Endothelial cell of umbilical vein (primary cell): Measurements from ENCODE around the gene MRPL54. TPM values are rescaled to one million over a fixed set of nuclear protein-coding genes. Genes with fewer than 3 reads are reported as not detected.

ENCODE experiments used
- BruUV-seq: library from RNA; stranded (reverse); fragments of 400-500 nt; replicated peaks from 2 replicates; lab custom pipeline; 2021; lab: Mats Ljungman, UMichigan
- CTCF ChIA-PET: fragments of 300-600, 350-600 bp; sonication (Branson Sonifier 250); formaldehyde crosslinking; loops from one replicate; lab custom pipeline; 2021; ENCODE audit warnings: antibody characterized with exemption, inconsistent platforms; lab: Charles Lee
- POLR2A ChIA-PET: fragments of 300-600, 350-600 bp; sonication (Branson Sonifier 250); formaldehyde crosslinking; loops from one replicate; lab custom pipeline; 2021; ENCODE audit warnings: antibody characterized with exemption, inconsistent platforms; lab: Charles Lee
- DNase-seq: peaks from one replicate; pipeline ENCODE4 v3.0.0-alpha.2; 2011; ENCODE audit warnings: low read depth, low spot score
- FAIRE-seq: peaks from 2 replicates; lab custom pipeline; 2011; peaks lifted over from hg19 to GRCh38; lab: Jason Lieb, UNC
- H2AFZ ChIP-seq: 2 replicates; pipeline ENCODE4 v1.6.0; 2012; ENCODE audit warnings: low read depth, low read length, control low read depth, inconsistent platforms
- H3K27ac ChIP-seq: 2 replicates; pipeline ENCODE4 v1.5.1; 2011; ENCODE audit warnings: low read depth, mild to moderate bottlenecking, control low read depth, low read length, moderate library complexity; ENCODE audit not compliant: insufficient read depth
- H3K27me3 ChIP-seq, 2 experiments: 2 replicates each; pipeline versions ENCODE4 v1.6.0 to v1.6.1; 2011; ENCODE audit warnings: low read length in 2 of 2, mixed read lengths in 1 of 2; ENCODE audit not compliant: control insufficient read depth in 2 of 2, insufficient read depth in 2 of 2
- H3K36me3 ChIP-seq, 2 experiments: 2 replicates in 1 of 2; 3 replicates in 1 of 2; pipeline ENCODE4 v1.5.1; 2011; ENCODE audit warnings: low read length in 2 of 2, mild to moderate bottlenecking in 1 of 2, moderate library complexity in 1 of 2; ENCODE audit not compliant: control insufficient read depth in 2 of 2, insufficient read depth in 2 of 2; ENCODE audit errors: extremely low read depth in 1 of 2
- H3K4me1 ChIP-seq: 3 replicates; pipeline ENCODE4 v1.5.1; 2011; ENCODE audit warnings: mild to moderate bottlenecking, low read length; ENCODE audit not compliant: control insufficient read depth, insufficient read depth; ENCODE audit errors: extremely low read depth
- H3K4me2 ChIP-seq: 2 replicates; pipeline ENCODE4 v1.6.1; 2011; ENCODE audit warnings: low read length, control low read depth, mixed read lengths; ENCODE audit not compliant: insufficient read depth
- H3K4me3 ChIP-seq, 3 experiments: fragments of 200-600 bp in 1 of 3; sonication (generic), shearing (Covaris generic) in 1 of 3; replicated peaks in 1 of 3; 2 replicates each; pipeline ENCODE4 v1.5.1; 2011 to 2016; ENCODE audit warnings: control low read depth in 3 of 3, low read length in 3 of 3, mild to moderate bottlenecking in 2 of 3, inconsistent platforms in 1 of 3, low read depth in 1 of 3, moderate library complexity in 1 of 3; ENCODE audit not compliant: insufficient read depth in 1 of 3
- H3K79me2 ChIP-seq: 2 replicates; pipeline ENCODE4 v1.6.0; 2012; ENCODE audit warnings: low read length, inconsistent platforms; ENCODE audit not compliant: control insufficient read depth, insufficient read depth
- H3K9ac ChIP-seq: replicated peaks from 2 replicates; pipeline ENCODE3; 2011; ENCODE audit warnings: low read length, control low read depth; ENCODE audit not compliant: insufficient read depth; ENCODE audit errors: extremely low read depth
- H3K9me1 ChIP-seq: replicated peaks from 3 replicates; pipeline ENCODE4 v1.6.0; 2011; ENCODE audit warnings: mild to moderate bottlenecking, low read length; ENCODE audit not compliant: control insufficient read depth, insufficient read depth; ENCODE audit errors: extremely low read depth
- H3K9me3 ChIP-seq: replicated peaks from 2 replicates; pipeline ENCODE4 v1.5.1; 2012; ENCODE audit warnings: low read length, inconsistent platforms; ENCODE audit not compliant: control insufficient read depth, insufficient read depth
- H4K20me1 ChIP-seq: replicated peaks from 2 replicates; pipeline ENCODE3; 2011; ENCODE audit warnings: mild to moderate bottlenecking, low read length; ENCODE audit not compliant: control insufficient read depth, insufficient read depth; ENCODE audit errors: extremely low read depth
- CTCF ChIP-seq, 2 donors: IDR thresholded peaks; 1 replicate in 1 of 2; 2 replicates in 1 of 2; pipeline ENCODE4 v1.5.1; 2011; ENCODE audit warnings: low read length in 2 of 2, mild to moderate bottlenecking in 2 of 2, moderate library complexity in 2 of 2, control low read depth in 1 of 2, inconsistent platforms in 1 of 2, low read depth in 1 of 2; ENCODE audit not compliant: insufficient read depth in 1 of 2; ENCODE audit errors: extremely low read depth in 1 of 2
- EZH2 ChIP-seq: IDR thresholded peaks from 2 replicates; pipeline ENCODE4 v1.6.1; 2012; ENCODE audit warnings: borderline replicate concordance, low read depth, mild to moderate bottlenecking, moderate library complexity, low read length, inconsistent platforms; ENCODE audit not compliant: severe bottlenecking
- FOS ChIP-seq: IDR thresholded peaks from 2 replicates; pipeline ENCODE4 v1.6.1; 2011; ENCODE audit warnings: mild to moderate bottlenecking, low read length, moderate library complexity, borderline replicate concordance; ENCODE audit not compliant: insufficient read depth
- GATA2 ChIP-seq: IDR thresholded peaks from 2 replicates; pipeline ENCODE4 v1.7.0; 2011; ENCODE audit warnings: low read depth, mild to moderate bottlenecking, moderate library complexity, mixed read lengths, low read length; ENCODE audit not compliant: insufficient read length, insufficient read depth
- JUN ChIP-seq: IDR thresholded peaks from 2 replicates; pipeline ENCODE4 v1.6.1; 2011; ENCODE audit warnings: borderline replicate concordance, low read depth; ENCODE audit not compliant: insufficient read length, insufficient read depth
- MAX ChIP-seq: IDR thresholded peaks from 2 replicates; pipeline ENCODE4 v1.6.1; 2011; ENCODE audit not compliant: insufficient read depth, insufficient read length
- MYC ChIP-seq: IDR thresholded peaks from one replicate; pipeline ENCODE4 v1.6.1; 2011; ENCODE audit warnings: mild to moderate bottlenecking, low read depth, low read length
- POLR2A ChIP-seq: IDR thresholded peaks from 2 replicates; pipeline ENCODE4 v1.6.1; 2012; ENCODE audit warnings: low read depth, mild to moderate bottlenecking, control low read depth, low read length
- POLR2AphosphoS5 ChIP-seq: IDR thresholded peaks from 2 replicates; pipeline ENCODE4 v1.6.1; 2012; ENCODE audit warnings: low read depth, mild to moderate bottlenecking, control low read depth, low read length, moderate library complexity; ENCODE audit not compliant: insufficient read depth
- dilution Hi-C: fragments of 300-500 bp; cut with MboI; formaldehyde crosslinking; loops from one replicate; pipeline ENCODE4 v1.15.0; 2019; ENCODE audit warnings: low sequenced_read_pairs; ENCODE audit not compliant: extremely low pct_ligation_motif_present
- intact Hi-C: fragments of 100-400 bp; cut with micrococcal nuclease; formaldehyde crosslinking; loops from one replicate; pipeline ENCODE4 v1.10.0; 2022
- polyA plus RNA-seq, 4 experiments: library from polyadenylated mRNA; depleted of rRNA in 3 of 4; stranded (reverse) in 3 of 4; unstranded in 1 of 4; fragments of >200 nt; gene quantifications; 2 replicates each; pipeline versions ENCODE4 v1.2.1 to v1.2.3, GENCODE V29; 2011 to 2012; ENCODE audit warnings: missing spikeins in 1 of 4
- total RNA-seq: library from RNA; stranded (reverse); gene quantifications from 2 replicates; pipeline ENCODE4 v1.2.3, GENCODE V29; 2021

The MRPL54 gene
- total and polyA plus RNA-seq, 2 donors (not counting 3 experiments of a cell fraction or from before 2014, with no cell fraction given), result 76.3 to 93.1 TPM

- Histone ChIP-seq H2AFZ (no peak overlapping the region), H3K4me2 (no peak overlapping the region), H3K27me3 (no peaks in the 10 kb centered on the region), H3K4me1 (no peaks in the 10 kb centered on the region), H4K20me1 (no peaks in the 10 kb centered on the region), H3K79me2 (no peaks in the 10 kb centered on the region), H3K9me3 (no peaks in the 10 kb centered on the region), H3K4me3 (no peak overlapping the region), H3K36me3 (no peaks in the 10 kb centered on the region), H3K9me1 (no peaks in the 10 kb centered on the region), H3K27ac (no peak overlapping the region), H3K9ac (no peak overlapping the region)
- POLR2A ChIA-PET, result no interaction called here
- FAIRE-seq, result no peak
- CTCF ChIA-PET, result no interaction called here
- dilution Hi-C loops (no loop called here), intact Hi-C loops (no loop called here)
- BruUV-seq, result no TSS peak
- no peak for TF ChIP-seq POLR2AphosphoS5
- no peak for TF ChIP-seq POLR2A
- TF ChIP-seq JUN, result no peak
- TF ChIP-seq MAX, result no peak
- TF ChIP-seq CTCF (IDR thresholded peaks at IDR 0.05; ENCODE audit: extremely low read depth in 1 of 2, insufficient read depth in 1 of 2, low read depth in 1 of 2, low read length in 2 of 2), result no peak
- TF ChIP-seq GATA2, result no peak
- TF ChIP-seq EZH2, result no peak
- TF ChIP-seq FOS, result no peak
- TF ChIP-seq MYC, result no peak
- DNase-seq, result no peak
Observed at GRCh38 chr19:3776479-3777040, 14.1 kb downstream of the MRPL54 start.
